ENCODE measurements around the gene SH3RF2. TPM values are rescaled to one million over a fixed set of nuclear protein-coding genes. Genes with fewer than 3 reads are reported as not detected.

SH3RF2 gene
- total RNA-seq, 4 donors from 2014 or later, result 39.6 to 118 (median 96.0) TPM

GRCh38 chr5:146016764-146017484 lies 80.5 kb downstream of the SH3RF2 start:
- H3K4me3 ChIP-seq, result no peak overlapping the region
- no peaks in the 10 kb centered on the region for H3K27me3 ChIP-seq
- H3K36me3 ChIP-seq, result peaks cover 0 to 21% (median 0%) of the 10 kb centered on the region in 3 donors
- H3K9me3 ChIP-seq, result no peaks in the 10 kb centered on the region
- TF ChIP-seq POLR2A (IDR thresholded peaks at IDR 0.05), result no peak
- no peak for TF ChIP-seq CTCF (IDR thresholded peaks at IDR 0.05)
- no peaks in the 10 kb centered on the region for H3K4me1 ChIP-seq
- DNase-seq, result no peak
- H3K27ac ChIP-seq, result no peak overlapping the region

- TF ChIP-seq CTCF (IDR thresholded peaks at IDR 0.05) (no peak), POLR2A (IDR thresholded peaks at IDR 0.05) (no peak)
- H3K9me3 ChIP-seq, result no peaks in the 10 kb centered on the region
Observed at GRCh38 chr5:146018514-146019375, 82.4 kb downstream of the SH3RF2 start.

GRCh38 chr5:146020100-146020499 lies 83.7 kb downstream of the SH3RF2 start:
- no peak for DNase-seq
- H3K27me3 ChIP-seq, result no peaks in the 10 kb centered on the region
- TF ChIP-seq CTCF (IDR thresholded peaks at IDR 0.05), result no peak
- no peak for TF ChIP-seq POLR2A (IDR thresholded peaks at IDR 0.05)
- peaks cover 0 to 10% (median 0%) of the 10 kb centered on the region in 3 donors for H3K36me3 ChIP-seq
- no peaks in the 10 kb centered on the region for H3K9me3 ChIP-seq
- H3K4me1 ChIP-seq, result peaks cover 0 to 4% (median 0%) of the 10 kb centered on the region in 4 donors
- no peak overlapping the region for H3K27ac ChIP-seq
- H3K4me3 ChIP-seq, result no peak overlapping the region

More at GRCh38 chr5:146018514-146019375, 82.4 kb downstream of the SH3RF2 start:
- no peak overlapping the region for H3K4me3 ChIP-seq
- H3K4me1 ChIP-seq, result no peaks in the 10 kb centered on the region
- no peak overlapping the region for H3K27ac ChIP-seq
- H3K36me3 ChIP-seq, result peaks cover 0 to 16% (median 0%) of the 10 kb centered on the region in 3 donors
- DNase-seq, result no peak
- H3K27me3 ChIP-seq, result no peaks in the 10 kb centered on the region

GRCh38 chr5:146024034-146024433 lies 87.7 kb downstream of the SH3RF2 start:
- no peak overlapping the region for H3K4me3 ChIP-seq
- TF ChIP-seq CTCF (IDR thresholded peaks at IDR 0.05) (no peak), POLR2A (IDR thresholded peaks at IDR 0.05) (no peak)
- H3K9me3 ChIP-seq, result no peaks in the 10 kb centered on the region
- no peak for DNase-seq
- no peak overlapping the region for H3K27ac ChIP-seq
- peaks cover 0 to 31% (median 4%) of the 10 kb centered on the region in 4 donors for H3K4me1 ChIP-seq
- H3K27me3 ChIP-seq, result no peaks in the 10 kb centered on the region
- peaks cover 0 to 2% (median 0%) of the 10 kb centered on the region in 3 donors for H3K36me3 ChIP-seq

GRCh38 chr5:146025114-146025680 lies 88.8 kb downstream of the SH3RF2 start:
- H3K4me1 ChIP-seq, result peaks cover 0 to 31% (median 4%) of the 10 kb centered on the region in 4 donors
- H3K9me3 ChIP-seq, result no peaks in the 10 kb centered on the region
- H3K27me3 ChIP-seq, result no peaks in the 10 kb centered on the region
- H3K4me3 ChIP-seq, result no peak overlapping the region
- DNase-seq, result peak in 1 of 3 donors; percentile 63
- peak overlapping the region in 3 of 4 donors; percentile 20 to 64 (median 36) for H3K27ac ChIP-seq
- TF ChIP-seq CTCF (IDR thresholded peaks at IDR 0.05), result no peak
- no peak for TF ChIP-seq POLR2A (IDR thresholded peaks at IDR 0.05)
- H3K36me3 ChIP-seq, result peaks cover 0 to 10% (median 0%) of the 10 kb centered on the region in 3 donors
